ENCODE data around the gene SUN3.
A peak's percentile ranks its signal among the peaks of the same experiment; 100 is the strongest.

Gene SUN3

DNA sequence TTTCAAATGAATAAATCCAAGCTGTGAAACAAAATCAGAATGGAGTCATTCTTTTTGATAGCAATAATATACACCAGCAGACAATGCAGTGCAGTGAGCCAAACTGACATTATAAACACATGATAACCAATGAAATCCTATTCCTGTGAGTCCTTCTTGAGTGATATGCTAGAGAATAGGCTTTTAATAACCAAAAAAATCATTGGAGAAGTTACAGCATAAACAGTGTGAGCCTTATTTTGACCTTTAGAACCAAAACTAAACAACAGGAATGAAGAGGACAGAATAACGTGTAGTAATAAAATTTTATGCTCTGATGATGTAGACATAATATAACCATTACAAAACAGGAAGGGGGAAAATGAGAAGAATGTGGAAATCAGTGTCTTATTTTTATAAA lies 58.1 kb downstream of the SUN3 start:
- TF ChIP-seq, protein P1, sequence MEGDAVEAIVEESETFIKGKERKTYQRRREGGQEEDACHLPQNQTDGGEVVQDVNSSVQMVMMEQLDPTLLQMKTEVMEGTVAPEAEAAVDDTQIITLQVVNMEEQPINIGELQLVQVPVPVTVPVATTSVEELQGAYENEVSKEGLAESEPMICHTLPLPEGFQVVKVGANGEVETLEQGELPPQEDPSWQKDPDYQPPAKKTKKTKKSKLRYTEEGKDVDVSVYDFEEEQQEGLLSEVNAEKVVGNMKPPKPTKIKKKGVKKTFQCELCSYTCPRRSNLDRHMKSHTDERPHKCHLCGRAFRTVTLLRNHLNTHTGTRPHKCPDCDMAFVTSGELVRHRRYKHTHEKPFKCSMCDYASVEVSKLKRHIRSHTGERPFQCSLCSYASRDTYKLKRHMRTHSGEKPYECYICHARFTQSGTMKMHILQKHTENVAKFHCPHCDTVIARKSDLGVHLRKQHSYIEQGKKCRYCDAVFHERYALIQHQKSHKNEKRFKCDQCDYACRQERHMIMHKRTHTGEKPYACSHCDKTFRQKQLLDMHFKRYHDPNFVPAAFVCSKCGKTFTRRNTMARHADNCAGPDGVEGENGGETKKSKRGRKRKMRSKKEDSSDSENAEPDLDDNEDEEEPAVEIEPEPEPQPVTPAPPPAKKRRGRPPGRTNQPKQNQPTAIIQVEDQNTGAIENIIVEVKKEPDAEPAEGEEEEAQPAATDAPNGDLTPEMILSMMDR (IDR thresholded peaks at IDR 0.05; ENCODE audit: low read depth, low read length), result no peak
- H3K4me3 ChIP-seq (ENCODE audit: low read depth, low read length), result no peak overlapping the region
- in situ Hi-C loops (cut with HindIII; ENCODE audit: low sequenced_read_pairs), result no loop called here
- no peak for DNase-seq (ENCODE audit: low read depth, low spot score)

DNA sequence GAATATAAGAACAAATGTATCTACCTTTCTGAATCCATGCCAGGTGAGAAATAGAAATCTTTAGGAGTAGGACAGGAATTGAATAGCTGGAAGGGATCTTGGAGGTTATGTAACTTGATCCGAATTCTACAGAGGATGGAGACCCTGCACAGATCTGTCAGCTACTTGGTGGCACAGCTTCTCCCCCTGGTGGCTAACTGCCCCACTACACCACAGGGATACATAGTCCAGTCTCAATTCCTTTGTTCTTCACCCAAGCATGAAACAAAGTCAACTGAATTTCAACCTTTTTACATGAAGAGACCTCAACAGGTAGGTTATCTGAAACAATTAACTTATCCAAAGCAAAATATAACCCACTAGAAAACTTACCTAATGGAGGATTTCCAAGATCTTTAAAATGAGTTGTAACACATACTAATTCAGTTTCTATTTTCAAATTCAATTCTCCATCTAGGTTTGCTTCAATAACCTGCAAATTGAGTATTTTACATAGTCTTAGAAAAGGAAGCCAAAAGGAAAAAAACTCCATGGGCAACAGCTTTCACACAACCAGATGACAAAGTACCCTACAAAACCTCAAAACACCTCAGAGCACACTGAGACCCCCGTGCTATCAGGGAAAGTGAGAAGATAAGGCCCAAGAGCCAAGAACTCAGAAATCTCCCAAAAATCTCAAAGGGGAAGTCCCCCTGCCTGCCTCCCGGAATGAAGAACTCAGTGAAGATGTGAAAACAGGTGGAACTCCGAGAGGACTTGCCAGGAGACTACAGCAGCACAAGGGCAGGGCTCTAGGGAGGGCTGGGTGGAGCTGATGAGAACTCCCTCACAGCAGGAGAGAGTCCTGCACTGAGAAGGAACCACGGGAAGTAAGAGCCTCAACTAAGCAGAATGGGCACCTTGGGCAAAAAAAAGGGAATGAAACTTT lies 59.8 kb downstream of the SUN3 start:
- no peak overlapping the region for H3K4me3 ChIP-seq (ENCODE audit: low read depth, low read length)
- peak; percentile 76 for DNase-seq (ENCODE audit: low read depth, low spot score)
- TF ChIP-seq, protein P1 (IDR thresholded peaks at IDR 0.05; ENCODE audit: low read depth, low read length), result peak; percentile 99
- in situ Hi-C loops (cut with HindIII; ENCODE audit: low sequenced_read_pairs), result no loop called here

DNA sequence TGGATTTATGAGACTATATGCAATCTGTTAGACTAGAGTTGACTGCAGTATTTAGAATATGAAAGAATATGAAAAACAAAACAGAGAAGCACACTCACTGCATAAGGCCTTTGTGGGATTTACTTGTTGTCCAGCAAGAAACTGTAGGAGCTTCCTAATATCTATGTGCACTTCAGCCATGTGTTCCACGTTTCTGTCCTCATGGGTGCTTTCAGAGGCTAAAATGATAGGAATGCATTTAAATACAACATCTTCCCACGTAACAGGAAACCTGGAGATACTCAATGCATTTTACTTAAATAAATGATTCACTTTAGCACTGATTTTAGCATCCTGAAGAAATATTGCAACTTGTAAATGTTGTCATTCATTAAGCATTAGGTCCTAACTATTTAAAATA lies 61.2 kb downstream of the SUN3 start:
- DNase-seq (ENCODE audit: low read depth, low spot score), result no peak
- TF ChIP-seq, protein P1 (IDR thresholded peaks at IDR 0.05; ENCODE audit: low read depth, low read length), result no peak
- in situ Hi-C loops (cut with HindIII; ENCODE audit: low sequenced_read_pairs), result no loop called here
- H3K4me3 ChIP-seq (ENCODE audit: low read depth, low read length), result no peak overlapping the region

DNA sequence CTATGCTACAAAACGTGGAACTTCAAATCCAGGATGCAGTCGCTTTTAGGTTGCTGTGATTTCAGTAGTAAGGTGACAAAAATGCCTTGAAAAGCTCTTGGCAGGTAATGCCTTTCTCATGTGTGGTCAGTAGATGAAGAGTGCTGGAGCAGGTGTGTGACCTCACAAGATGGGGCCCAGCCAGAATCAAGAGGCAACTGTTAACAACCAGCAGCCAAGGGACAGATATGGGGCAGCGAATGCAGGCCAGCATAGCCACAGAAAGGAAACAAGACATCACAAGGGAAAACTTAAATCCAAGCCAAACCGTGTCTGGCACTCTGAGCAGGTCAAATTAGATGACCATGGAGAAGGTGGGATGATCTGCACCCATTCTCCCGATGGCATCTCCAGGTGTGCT lies 61.8 kb downstream of the SUN3 start:
- no peak for DNase-seq (ENCODE audit: low read depth, low spot score)
- no peak overlapping the region for H3K4me3 ChIP-seq (ENCODE audit: low read depth, low read length)
- in situ Hi-C loops (cut with HindIII; ENCODE audit: low sequenced_read_pairs), result no loop called here

DNA sequence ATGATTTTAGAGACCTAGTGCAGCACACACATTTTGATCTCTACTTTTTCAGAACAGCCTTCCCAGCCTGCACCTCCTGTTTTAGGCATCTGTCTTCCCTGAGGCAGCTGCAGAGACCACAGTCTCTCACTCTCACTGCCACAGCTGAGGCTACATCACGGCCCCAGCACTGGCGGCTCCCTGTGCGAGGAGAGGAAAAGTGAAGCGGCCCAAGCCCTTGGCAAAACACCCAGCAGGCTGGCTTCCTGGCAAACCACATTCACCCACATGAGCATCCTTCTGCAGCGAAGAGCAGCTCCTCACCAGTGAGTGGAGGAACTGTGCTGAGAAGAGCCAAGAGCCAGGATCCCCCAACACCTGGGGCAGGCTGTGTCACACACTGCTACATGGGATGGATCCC lies 63.5 kb downstream of the SUN3 start:
- no peak for DNase-seq (ENCODE audit: low read depth, low spot score)
- in situ Hi-C loops (cut with HindIII; ENCODE audit: low sequenced_read_pairs), result no loop called here
- TF ChIP-seq, protein P1 (IDR thresholded peaks at IDR 0.05; ENCODE audit: low read depth, low read length), result no peak
- no peak overlapping the region for H3K4me3 ChIP-seq (ENCODE audit: low read depth, low read length)

More for the DNA sequence above, 61.8 kb downstream of the SUN3 start:
- TF ChIP-seq, protein P1 (IDR thresholded peaks at IDR 0.05; ENCODE audit: low read depth, low read length), result no peak

DNA sequence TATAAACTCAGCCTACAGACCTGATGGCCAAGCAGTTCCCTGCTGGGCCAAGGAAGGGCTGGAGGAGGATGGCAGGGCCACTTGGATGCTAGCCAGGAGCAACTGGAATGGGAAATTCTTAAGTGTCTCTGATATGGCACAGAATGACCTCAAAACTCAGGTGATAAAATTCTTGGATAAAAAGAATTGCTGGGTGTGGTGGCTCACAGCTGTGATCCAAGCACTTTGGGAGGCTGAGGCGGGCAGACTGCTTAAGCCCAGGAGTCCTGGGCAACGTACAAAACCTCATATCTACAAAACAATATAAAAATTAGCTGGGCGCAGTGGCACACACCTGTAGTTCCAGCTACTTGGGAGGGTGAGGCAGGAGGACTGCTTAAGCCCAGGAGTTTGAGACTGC lies 66.6 kb downstream of the SUN3 start:
- TF ChIP-seq, protein P1 (IDR thresholded peaks at IDR 0.05; ENCODE audit: low read depth, low read length), result no peak
- DNase-seq (ENCODE audit: low read depth, low spot score), result no peak
- in situ Hi-C loops (cut with HindIII; ENCODE audit: low sequenced_read_pairs), result no loop called here
- no peak overlapping the region for H3K4me3 ChIP-seq (ENCODE audit: low read depth, low read length)
